GM18505 (cell line): ENCODE measurements around the gene GGA1.

Experiments used
- ATAC-seq: cut with Tn5 transposase; IDR thresholded peaks from one replicate; pipeline ENCODE4 v1.9.1; 2021; ENCODE audit not compliant: unreplicated experiment
- POLR2A ChIP-seq: IDR thresholded peaks from 4 replicates; pipeline ENCODE4 v1.6.1; 2011; ENCODE audit warnings: borderline replicate concordance; ENCODE audit not compliant: insufficient read depth, insufficient read length; ENCODE audit errors: extremely low read depth

Gene GGA1, protein sequence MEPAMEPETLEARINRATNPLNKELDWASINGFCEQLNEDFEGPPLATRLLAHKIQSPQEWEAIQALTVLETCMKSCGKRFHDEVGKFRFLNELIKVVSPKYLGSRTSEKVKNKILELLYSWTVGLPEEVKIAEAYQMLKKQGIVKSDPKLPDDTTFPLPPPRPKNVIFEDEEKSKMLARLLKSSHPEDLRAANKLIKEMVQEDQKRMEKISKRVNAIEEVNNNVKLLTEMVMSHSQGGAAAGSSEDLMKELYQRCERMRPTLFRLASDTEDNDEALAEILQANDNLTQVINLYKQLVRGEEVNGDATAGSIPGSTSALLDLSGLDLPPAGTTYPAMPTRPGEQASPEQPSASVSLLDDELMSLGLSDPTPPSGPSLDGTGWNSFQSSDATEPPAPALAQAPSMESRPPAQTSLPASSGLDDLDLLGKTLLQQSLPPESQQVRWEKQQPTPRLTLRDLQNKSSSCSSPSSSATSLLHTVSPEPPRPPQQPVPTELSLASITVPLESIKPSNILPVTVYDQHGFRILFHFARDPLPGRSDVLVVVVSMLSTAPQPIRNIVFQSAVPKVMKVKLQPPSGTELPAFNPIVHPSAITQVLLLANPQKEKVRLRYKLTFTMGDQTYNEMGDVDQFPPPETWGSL

DNA sequence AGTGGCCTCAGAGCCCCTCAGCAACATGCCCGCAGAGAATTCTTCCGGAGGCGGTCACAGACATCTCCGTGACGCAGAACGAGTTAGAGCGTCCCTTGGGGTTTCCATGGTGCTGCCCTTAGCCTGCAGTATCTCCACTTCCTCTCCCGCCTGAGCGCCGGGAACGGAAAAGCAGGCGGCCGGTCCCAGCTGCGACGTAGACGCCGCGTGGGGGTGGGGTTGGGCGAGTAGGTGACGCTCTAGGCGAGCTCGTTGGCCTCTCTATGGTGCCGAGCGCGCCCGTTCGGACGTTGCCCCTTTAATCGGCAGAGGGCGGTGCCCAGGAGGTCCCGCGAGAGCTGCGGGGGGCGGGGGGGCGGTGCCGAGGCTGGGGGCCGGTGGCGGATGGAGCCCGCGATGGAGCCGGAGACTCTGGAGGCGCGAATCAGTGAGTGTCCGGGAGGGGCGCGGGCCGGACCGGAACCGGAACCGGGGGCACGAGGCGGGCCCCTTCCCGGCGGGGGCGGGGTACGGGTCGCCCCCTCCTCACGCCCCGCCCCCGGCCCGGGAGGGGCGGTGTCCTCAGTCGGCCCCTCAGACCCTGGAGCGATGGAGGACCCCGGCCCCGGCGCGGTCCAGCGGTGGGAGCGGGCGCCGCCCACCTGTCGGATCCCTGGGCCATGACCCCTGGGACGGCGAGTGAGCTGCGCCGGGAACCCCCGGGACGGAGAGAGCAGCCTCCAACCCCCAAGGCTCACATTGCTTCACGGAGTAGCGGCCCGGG, at the start of gene GGA1:
Gene GGA1 (plus strand): TSS at position 358 of the 763 bp plus-strand sequence. CDS start 27 bp downstream, at position 385.
- peak; percentile 37 for TF ChIP-seq POLR2A
- ATAC-seq: peak; percentile 83

- TF ChIP-seq POLR2A: no peak
Observed at GRCh38 chr22:37559521-37559900, 49.1 kb upstream of the GGA1 start.

DNA sequence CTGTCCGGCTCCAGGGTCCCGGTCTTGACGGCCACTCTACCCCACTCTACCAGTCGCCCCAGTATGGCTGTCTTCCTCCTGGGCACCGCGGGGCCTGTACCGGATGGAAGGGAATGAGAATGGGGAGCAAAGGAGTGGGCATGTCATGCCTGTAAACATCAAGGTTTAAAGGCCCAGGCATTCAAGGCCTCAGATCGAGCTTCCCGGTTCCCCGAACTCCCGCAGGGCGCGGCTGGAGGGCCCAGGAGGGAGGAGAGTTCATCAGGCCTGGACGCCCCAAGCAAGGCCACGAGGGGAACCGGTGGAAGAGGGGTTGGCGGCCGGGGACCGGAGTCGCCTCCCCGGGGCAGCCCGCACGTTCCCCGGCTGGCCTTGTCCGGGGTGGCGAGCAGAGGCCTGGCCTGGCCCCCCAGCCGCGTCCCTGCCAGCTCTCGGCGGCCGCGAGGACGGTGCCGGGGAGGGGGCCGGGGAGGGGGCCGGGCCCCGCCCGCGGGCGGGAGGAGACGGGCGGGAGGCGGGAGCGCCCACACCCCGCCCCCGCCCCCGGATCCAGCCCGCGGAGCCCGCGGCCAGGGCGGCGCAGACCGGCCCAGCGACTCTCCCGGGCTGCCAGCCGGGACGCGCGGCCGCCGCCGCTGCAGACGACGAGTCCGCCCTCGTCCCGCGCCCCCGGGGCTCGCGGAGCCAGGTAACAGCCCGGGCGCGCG, 48.6 kb upstream of the GGA1 start, which contains the start of gene CDC42EP1:
Gene CDC42EP1 (plus strand): TSS at position 580 of the 707 bp plus-strand sequence. CDS start 5,870 bp downstream, outside the sequence.
- ATAC-seq: no peak
- TF ChIP-seq POLR2A: no peak

More at GRCh38 chr22:37559521-37559900, 49.1 kb upstream of the GGA1 start:
- no peak for ATAC-seq

DNA sequence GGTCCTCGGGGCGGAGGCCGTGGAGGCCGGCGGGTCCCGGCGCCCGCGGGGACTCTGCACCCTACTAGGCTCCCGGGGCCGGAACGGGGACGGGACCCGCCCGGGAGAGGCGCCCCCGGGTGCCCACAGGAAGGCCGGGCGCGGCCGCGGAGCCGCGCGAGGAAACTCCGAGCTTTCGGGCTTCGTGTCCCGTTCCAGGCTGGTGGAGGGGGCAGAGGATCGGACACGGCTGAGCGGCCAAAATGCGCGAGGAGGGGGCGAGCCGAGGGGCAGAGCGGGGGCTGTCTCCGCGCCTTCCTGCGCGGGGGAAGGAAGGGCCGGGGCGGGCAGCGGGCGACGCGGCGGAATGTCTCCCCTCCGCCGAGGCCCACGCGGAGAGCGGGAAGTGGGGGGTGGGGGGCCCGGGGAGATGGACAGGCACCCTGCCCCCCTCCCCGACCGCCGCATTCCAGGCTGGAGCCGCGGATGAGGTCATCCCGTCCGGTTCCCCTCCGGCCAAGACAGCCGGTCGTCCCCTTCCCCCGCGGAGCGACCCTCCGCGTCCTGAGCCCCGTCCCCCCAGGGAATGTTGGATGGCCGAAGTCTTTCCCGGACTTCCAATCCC, 47.9 kb upstream of the GGA1 start:
- ATAC-seq: no peak
- no peak for TF ChIP-seq POLR2A

DNA sequence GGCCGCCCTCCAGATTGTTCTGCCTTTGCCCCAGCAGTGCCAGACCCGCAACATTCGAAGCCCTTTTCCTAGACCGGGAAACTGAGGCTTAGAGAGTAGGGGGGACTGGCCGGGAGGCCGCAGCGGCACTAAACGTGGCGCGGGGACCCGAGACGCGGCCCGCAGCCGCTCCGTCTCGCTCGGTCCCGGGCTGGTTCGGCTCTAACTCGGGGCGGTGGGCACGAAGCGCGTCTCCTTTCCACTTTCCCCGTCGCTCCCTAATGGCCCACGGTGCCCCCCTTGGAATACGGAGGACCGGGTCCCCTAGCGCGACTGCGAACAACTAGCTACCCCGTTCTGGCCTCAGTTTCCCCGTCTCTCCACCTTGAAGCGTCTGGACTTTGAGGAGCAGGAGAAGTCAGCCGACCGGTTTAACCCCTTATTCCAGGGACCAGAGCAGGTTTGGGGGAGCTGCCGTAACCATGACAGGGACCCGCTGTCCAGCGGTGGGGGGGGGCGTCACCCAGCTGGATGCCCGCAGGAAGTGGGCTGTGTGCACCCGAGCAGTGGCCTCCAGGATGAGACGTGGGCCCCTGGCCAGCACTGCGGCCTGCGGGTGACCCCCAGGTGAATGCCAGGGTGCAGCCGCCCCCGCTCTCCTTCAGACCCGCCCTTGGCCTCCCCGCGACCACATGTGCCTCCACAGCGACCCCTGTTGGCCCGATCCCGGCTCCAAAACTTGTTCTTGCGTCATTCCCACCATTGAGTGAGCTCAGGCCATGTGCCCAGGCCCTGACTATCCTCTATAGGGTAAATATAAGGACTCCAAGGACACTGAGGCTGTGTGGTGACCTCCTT, 47.2 kb upstream of the GGA1 start:
- no peak for ATAC-seq
- TF ChIP-seq POLR2A: no peak

- no peak for ATAC-seq
- no peak for TF ChIP-seq POLR2A
Observed at GRCh38 chr22:37562049-37562875, 46.4 kb upstream of the GGA1 start.

DNA sequence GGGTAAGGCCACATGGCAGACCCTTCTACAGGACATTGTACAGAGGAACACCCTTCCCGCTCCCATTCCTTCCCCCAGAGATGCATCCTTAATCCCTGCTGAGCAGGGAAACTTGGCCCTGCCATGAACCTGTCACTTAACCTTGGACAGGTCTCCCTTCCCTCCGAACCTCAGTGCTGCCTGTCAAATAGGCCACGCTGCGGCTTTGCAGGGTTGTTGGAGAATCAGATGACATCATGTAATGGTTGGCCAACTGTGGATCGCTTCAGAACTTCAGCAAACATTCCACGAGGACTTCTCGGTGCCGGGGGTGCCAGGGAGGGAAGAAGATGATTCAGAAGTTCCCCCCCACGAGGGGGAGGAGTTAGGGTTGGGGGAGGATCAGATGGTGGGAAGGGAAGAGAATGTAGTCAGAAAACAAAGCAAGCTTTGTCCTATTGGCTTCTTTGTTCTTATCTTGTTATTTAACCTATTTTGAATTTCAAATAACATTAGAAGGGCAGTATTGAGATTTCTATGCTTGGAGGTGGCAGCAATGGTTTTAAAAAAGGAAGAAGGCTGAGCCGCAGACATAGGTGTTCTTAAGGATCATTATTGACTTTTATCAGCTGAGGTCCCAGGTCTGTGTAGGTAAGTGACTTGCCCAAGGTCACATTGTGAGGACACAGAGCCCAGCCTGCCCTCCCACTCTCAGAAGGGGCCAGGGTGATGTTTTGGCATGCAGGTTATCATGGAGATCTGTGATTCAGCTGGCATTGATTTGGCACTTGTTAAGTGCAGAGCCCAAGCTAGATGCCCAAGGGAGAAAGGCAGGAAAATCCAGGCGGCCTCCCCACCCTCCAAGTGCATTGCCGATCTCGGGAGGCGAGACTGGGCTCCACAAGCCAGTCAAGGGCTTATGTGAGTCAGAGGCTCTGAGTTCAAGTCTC, 45.2 kb upstream of the GGA1 start:
- ATAC-seq: no peak
- no peak for TF ChIP-seq POLR2A

DNA sequence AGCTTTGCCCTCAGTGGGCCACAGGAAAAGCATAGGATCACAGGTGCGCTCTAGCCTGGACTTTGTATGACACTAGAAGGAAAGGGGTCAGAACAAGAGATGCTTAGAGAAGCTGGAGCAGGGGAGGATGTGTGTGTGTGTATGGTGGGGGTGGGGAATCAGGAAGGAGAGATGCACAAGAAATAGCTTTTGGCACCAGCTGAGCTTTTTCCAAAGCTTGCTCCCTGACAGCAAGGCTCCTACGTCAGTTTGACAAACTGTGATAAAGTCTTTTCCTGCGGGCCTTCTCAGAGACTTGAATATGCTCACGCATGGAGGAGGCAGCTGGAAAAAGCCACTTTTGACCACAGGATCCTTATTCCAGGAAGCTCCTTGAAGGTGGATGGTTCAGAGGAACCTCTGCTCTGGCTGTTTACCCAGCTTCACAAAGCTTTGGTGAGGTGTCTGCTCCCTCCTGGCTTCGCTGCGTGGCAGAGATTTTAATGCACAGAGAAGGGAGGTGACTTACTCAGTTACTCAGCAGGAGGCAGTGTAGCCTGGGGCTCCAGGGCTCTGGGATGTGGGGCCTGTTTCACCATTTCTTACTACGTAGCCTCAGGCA, 44.4 kb upstream of the GGA1 start:
- no peak for ATAC-seq
- no peak for TF ChIP-seq POLR2A

- TF ChIP-seq POLR2A: no peak
- ATAC-seq: no peak
Observed at GRCh38 chr22:37565830-37566229, 42.8 kb upstream of the GGA1 start.
